NB4 (cell line): ENCODE results near the gene LTBP1.

ENCODE experiments used
- DNase-seq: peaks from one replicate; pipeline ENCODE4 v3.0.0; 2010; ENCODE audit warnings: low read depth
- H3K4me3 ChIP-seq: one replicate; pipeline ENCODE4 v1.5.1; 2011; ENCODE audit warnings: mild to moderate bottlenecking, low read depth, low read length, moderate library complexity
- MYC ChIP-seq: IDR thresholded peaks from 2 replicates; pipeline ENCODE4 v1.6.1; 2011; ENCODE audit warnings: low read depth, low read length
- POLR2A ChIP-seq: IDR thresholded peaks from 2 replicates; pipeline ENCODE4 v1.6.1; 2011; ENCODE audit warnings: mild to moderate bottlenecking; ENCODE audit not compliant: insufficient read length; ENCODE audit errors: extremely low read depth
- TF ChIP-seq, protein P1 (sequence below): IDR thresholded peaks from 2 replicates; pipeline ENCODE4 v1.6.1; 2011; ENCODE audit warnings: low read depth, low read length
- TF ChIP-seq, protein P2 (sequence below): IDR thresholded peaks from one replicate; pipeline ENCODE4 v1.5.1; 2012; ENCODE audit warnings: low read depth, low read length

LTBP1 gene

DNA sequence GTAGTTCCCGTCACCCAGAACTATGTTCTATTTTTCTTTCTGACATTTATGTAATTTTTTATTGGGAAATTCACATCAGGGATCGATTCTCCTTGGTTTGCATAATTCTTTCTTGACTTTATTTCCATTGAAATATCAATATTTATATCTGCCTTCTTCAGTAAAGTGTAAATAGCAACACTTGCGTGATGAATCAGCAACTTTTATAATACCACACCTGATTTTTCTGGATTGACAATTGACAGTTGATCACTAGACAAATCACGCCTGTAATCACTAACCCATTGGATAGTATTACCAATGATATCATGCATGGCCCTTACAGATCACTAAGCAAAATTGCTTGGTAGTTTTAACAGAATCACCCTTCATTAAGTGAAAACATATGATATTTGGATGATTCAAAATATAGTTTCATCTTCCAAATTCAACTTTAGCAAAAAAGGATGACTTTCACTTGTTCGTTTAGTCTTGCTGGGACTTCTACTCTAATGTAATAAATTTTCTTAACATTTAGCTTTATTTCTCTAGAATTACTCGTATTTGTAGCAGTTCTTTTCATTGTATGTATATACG, 390.7 kb downstream of the LTBP1 start:
- no peak for DNase-seq
- H3K4me3 ChIP-seq = no peak overlapping the region
- no peak for TF ChIP-seq POLR2A
- no peak for TF ChIP-seq MYC
- TF ChIP-seq, protein P1, sequence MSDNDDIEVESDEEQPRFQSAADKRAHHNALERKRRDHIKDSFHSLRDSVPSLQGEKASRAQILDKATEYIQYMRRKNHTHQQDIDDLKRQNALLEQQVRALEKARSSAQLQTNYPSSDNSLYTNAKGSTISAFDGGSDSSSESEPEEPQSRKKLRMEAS = no peak
- TF ChIP-seq, protein P2, sequence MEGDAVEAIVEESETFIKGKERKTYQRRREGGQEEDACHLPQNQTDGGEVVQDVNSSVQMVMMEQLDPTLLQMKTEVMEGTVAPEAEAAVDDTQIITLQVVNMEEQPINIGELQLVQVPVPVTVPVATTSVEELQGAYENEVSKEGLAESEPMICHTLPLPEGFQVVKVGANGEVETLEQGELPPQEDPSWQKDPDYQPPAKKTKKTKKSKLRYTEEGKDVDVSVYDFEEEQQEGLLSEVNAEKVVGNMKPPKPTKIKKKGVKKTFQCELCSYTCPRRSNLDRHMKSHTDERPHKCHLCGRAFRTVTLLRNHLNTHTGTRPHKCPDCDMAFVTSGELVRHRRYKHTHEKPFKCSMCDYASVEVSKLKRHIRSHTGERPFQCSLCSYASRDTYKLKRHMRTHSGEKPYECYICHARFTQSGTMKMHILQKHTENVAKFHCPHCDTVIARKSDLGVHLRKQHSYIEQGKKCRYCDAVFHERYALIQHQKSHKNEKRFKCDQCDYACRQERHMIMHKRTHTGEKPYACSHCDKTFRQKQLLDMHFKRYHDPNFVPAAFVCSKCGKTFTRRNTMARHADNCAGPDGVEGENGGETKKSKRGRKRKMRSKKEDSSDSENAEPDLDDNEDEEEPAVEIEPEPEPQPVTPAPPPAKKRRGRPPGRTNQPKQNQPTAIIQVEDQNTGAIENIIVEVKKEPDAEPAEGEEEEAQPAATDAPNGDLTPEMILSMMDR = no peak

DNA sequence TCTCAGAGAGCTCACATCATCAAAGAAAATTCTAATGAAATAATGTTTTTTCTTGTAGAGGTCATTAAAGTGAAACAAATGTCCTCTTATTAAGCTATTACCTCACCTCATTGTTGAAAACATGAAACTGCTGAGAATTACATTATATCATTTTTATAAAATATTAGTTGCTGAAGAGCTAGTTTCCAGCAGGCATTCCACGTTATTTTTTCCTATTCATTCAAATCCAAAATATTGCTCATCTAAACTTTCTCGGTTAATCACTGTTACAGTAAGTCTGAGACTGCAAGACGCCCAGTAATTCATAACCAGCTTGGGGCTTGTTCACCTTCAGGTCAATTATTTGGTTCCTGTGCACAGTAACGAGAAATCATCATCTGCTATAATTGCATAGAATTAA, 391.2 kb downstream of the LTBP1 start:
- TF ChIP-seq, protein P2 = no peak
- TF ChIP-seq POLR2A (no peak), MYC (no peak)
- TF ChIP-seq, protein P1 = no peak
- no peak overlapping the region for H3K4me3 ChIP-seq

DNA sequence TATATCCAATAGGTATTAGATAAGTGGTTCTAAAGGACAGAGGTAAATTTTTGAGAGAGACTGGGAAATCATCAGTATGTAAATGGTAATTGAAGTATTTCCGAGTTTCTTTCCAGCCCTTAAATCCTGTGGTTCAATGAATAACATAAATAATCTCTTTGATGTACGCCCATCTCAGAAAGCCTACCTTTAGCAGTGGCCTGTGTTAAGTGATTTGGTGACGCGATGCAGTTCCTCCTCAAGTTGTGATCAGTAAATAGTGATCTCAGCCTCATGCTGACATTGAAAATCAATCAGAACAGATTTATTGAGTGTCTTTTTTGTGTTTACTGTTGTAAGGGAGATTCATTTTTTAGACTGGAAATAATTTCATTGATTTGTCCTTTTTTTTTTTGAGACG, 392.5 kb downstream of the LTBP1 start:
- no peak overlapping the region for H3K4me3 ChIP-seq
- TF ChIP-seq, protein P2 = no peak
- TF ChIP-seq POLR2A = no peak
- TF ChIP-seq, protein P1 = no peak
- TF ChIP-seq MYC = no peak
- no peak for DNase-seq

More for the DNA sequence above, 391.2 kb downstream of the LTBP1 start:
- no peak for DNase-seq

DNA sequence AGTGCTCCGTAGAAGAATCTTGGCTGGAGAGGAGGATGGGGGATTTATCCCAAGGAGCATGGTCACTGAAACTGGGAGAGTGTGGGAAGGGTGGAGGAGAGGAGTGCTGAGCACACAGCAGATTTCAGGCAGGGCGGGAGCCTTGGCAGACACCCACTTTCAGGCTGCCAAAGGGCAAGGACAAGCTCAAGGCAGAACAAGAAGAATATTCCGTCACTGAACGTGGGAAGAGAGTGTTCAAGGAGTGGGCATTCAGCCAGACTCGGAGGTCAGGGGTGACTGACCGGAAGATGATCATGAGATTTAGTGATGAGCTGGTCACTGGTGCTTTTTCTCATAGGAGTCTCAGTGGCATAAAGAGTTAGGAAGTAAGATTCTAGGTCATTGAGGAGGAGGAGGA, 393.5 kb downstream of the LTBP1 start:
- TF ChIP-seq, protein P2 = no peak
- no peak for DNase-seq

DNA sequence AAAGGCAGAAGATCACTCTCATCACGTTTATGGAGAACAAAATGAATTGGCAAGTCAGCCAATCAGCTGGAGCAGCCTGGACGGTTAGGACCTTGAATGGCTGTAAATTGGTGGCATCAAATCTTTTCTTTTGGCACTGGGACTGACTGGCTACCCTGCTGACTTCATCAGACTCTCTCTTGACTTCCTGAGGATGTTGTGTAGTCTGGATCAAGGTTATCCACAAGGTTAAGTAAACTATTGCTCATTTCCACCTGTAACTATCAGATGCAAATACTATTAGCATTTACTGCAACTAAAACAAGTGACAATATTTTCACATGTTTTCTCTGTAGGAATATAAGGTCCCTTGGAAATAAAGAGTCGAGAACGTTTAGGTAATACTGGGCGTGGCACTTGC, 395.4 kb downstream of the LTBP1 start:
- TF ChIP-seq, protein P1 = no peak
- TF ChIP-seq POLR2A = no peak
- TF ChIP-seq MYC = no peak
- H3K4me3 ChIP-seq = no peak overlapping the region
- no peak for DNase-seq

More for the DNA sequence above, 393.5 kb downstream of the LTBP1 start:
- H3K4me3 ChIP-seq = no peak overlapping the region

DNA sequence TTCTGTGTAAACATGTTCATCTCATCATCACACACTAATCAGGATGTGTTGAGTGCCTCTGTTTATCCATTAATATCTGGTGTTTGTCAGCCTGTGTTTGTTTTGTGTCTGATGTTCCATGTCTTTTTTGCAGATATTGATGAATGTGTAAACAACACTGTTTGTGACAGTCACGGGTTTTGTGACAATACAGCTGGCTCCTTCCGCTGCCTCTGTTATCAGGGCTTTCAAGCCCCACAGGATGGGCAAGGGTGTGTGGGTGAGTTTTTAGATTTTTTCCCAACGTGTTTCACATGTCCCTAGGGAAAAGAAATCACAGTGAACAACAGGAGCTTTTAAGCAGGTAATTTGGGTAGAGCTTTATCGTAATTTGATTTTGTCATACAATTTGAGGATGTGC, 396.0 kb downstream of the LTBP1 start:
- TF ChIP-seq POLR2A = no peak
- TF ChIP-seq, protein P1 = no peak
- TF ChIP-seq MYC = no peak
- TF ChIP-seq, protein P2 = no peak
- no peak overlapping the region for H3K4me3 ChIP-seq
- DNase-seq = no peak
